HepG2 (cell line): ENCODE results near the gene HEXIM1. TPM values are rescaled to one million over a fixed set of nuclear protein-coding genes. Genes with fewer than 3 reads are reported as not detected.
A peak's percentile ranks its signal among the peaks of the same experiment; 100 is the strongest.

Experiments used
- BORCS8-MEF2B ChIP-seq: sonication (generic); formaldehyde crosslinking; IDR thresholded peaks from 2 replicates; pipeline ENCODE4 v1.8.0; 2022; ENCODE audit warnings: mild to moderate bottlenecking, missing genetic modification reagents
- CCAR2 ChIP-seq: fragments of 200-400 bp; formaldehyde crosslinking; optimal IDR thresholded peaks from 2 replicates; pipeline ENCODE3; 2018; ENCODE audit warnings: low read depth, mild to moderate bottlenecking, low read length, moderate library complexity
- HDAC1 ChIP-seq: sonication (generic); formaldehyde crosslinking; IDR thresholded peaks from 2 replicates; pipeline ENCODE4 v1.5.1; 2020; ENCODE audit warnings: mild to moderate bottlenecking, missing genetic modification reagents
- KMT2A ChIP-seq: sonication (generic); formaldehyde crosslinking; IDR thresholded peaks from 2 replicates; pipeline ENCODE4 v1.4.0; 2020; ENCODE audit warnings: missing genetic modification reagents
- NR2F1 ChIP-seq, 2 experiments: fragments of 450-650 bp in 1 of 2; formaldehyde crosslinking in 1 of 2; IDR thresholded peaks; 2 replicates each; pipeline versions ENCODE4 v1.5.0 to v1.6.1; 2016 to 2020; ENCODE audit warnings: mild to moderate bottlenecking in 1 of 2, missing compliant biosample characterization in 1 of 2, missing genetic modification reagents in 1 of 2, moderate library complexity in 1 of 2
- NR2F6 ChIP-seq, 2 experiments: IDR thresholded peaks; 2 replicates each; pipeline ENCODE4 v1.6.1; 2016; ENCODE audit warnings: antibody characterized with exemption in 1 of 2, mild to moderate bottlenecking in 1 of 2
- PHF21A ChIP-seq: sonication (generic); formaldehyde crosslinking; IDR thresholded peaks from 2 replicates; pipeline ENCODE4 v1.5.0; 2020; ENCODE audit warnings: mild to moderate bottlenecking, missing genetic modification reagents
- RFX5 ChIP-seq: IDR thresholded peaks from 2 replicates; pipeline ENCODE4 v1.6.1; 2011; ENCODE audit warnings: low read depth, low read length, improper control_type of control experiment
- RXRA ChIP-seq: sonication (generic); formaldehyde crosslinking; IDR thresholded peaks from 2 replicates; pipeline ENCODE4 v1.5.1; 2020; ENCODE audit warnings: missing genetic modification reagents
- SKI ChIP-seq: fragments of 450-650 bp; IDR thresholded peaks from one replicate; pipeline ENCODE4 v1.6.1; 2018; ENCODE audit warnings: mild to moderate bottlenecking; ENCODE audit not compliant: partially characterized antibody
- SMAD3 ChIP-seq: sonication (generic); formaldehyde crosslinking; IDR thresholded peaks from 2 replicates; pipeline ENCODE4 v1.4.0; 2020; ENCODE audit warnings: missing genetic modification reagents
- SOX6 ChIP-seq, 2 experiments: fragments of 450-650 bp in 1 of 2; sonication (generic) in 1 of 2; formaldehyde crosslinking in 1 of 2; IDR thresholded peaks; 2 replicates each; pipeline versions ENCODE4 v1.4.0 to v1.6.1; 2017 to 2020; ENCODE audit warnings: antibody characterized with exemption in 1 of 2, mild to moderate bottlenecking in 1 of 2, missing genetic modification reagents in 1 of 2
- SRF ChIP-seq: IDR thresholded peaks from 2 replicates; pipeline ENCODE4 v1.6.1; 2011; ENCODE audit warnings: mild to moderate bottlenecking, low read depth, low read length, moderate library complexity
- YY1 ChIP-seq: IDR thresholded peaks from 2 replicates; pipeline ENCODE4 v1.6.1; 2011; ENCODE audit warnings: low read length, low read depth, moderate library complexity, mild to moderate bottlenecking; ENCODE audit not compliant: insufficient read depth, insufficient replicate concordance
- ZFP36 ChIP-seq: fragments of 150-350 bp; IDR thresholded peaks from 2 replicates; pipeline ENCODE4 v1.6.1; 2018; ENCODE audit warnings: borderline replicate concordance, low read length, low read depth; ENCODE audit not compliant: partially characterized antibody
- ZNF260 ChIP-seq: sonication (generic); formaldehyde crosslinking; IDR thresholded peaks from 2 replicates; pipeline ENCODE4 v1.4.0; 2020; ENCODE audit warnings: missing genetic modification reagents, low read depth, mild to moderate bottlenecking, borderline replicate concordance
- ZNF33B ChIP-seq: sonication (generic); formaldehyde crosslinking; IDR thresholded peaks from 2 replicates; pipeline ENCODE4 v1.5.1; 2020; ENCODE audit warnings: mild to moderate bottlenecking, missing genetic modification reagents
- ZNF546 ChIP-seq: sonication (generic); formaldehyde crosslinking; conservative IDR thresholded peaks from 2 replicates; pipeline ENCODE4 v1.8.1; 2023; ENCODE audit warnings: mild to moderate bottlenecking, missing genetic modification reagents
- ZNF547 ChIP-seq: sonication (generic); formaldehyde crosslinking; IDR thresholded peaks from 2 replicates; pipeline ENCODE4 v1.5.1; 2020; ENCODE audit warnings: mild to moderate bottlenecking, missing genetic modification reagents
- ZNF549 ChIP-seq: sonication (generic); formaldehyde crosslinking; IDR thresholded peaks from 2 replicates; pipeline ENCODE4 v1.5.0; 2020; ENCODE audit warnings: missing genetic modification reagents
- ZNF550 ChIP-seq: sonication (generic); formaldehyde crosslinking; IDR thresholded peaks from 2 replicates; pipeline ENCODE4 v1.4.0; 2020; ENCODE audit warnings: mild to moderate bottlenecking, missing genetic modification reagents, borderline replicate concordance
- ZNF782 ChIP-seq: sonication (generic); formaldehyde crosslinking; IDR thresholded peaks from 2 replicates; pipeline ENCODE4 v1.4.0; 2020; ENCODE audit warnings: missing genetic modification reagents, mild to moderate bottlenecking, borderline replicate concordance
- ZSCAN12 ChIP-seq: sonication (generic); formaldehyde crosslinking; IDR thresholded peaks from 2 replicates; pipeline ENCODE4 v1.9.0; 2021; ENCODE audit warnings: mild to moderate bottlenecking, missing genetic modification reagents
- polyA plus RNA-seq, 8 experiments: library from polyadenylated mRNA; depleted of rRNA in 3 of 8; stranded (reverse) in 7 of 8; unstranded in 1 of 8; fragments of >200 nt; fragmentation: Illumina TruSeq in 4 of 8; extraction: Trizol in 4 of 8; gene quantifications; 2 replicates each; pipeline versions ENCODE4 v1.2.1 to v1.2.3, GENCODE V29; 2011 to 2016; ENCODE audit warnings: low read depth in 4 of 8, missing spikeins in 1 of 8, mixed read lengths in 1 of 8; ENCODE audit not compliant: insufficient read depth in 1 of 8
- total RNA-seq, 5 experiments: library from RNA; depleted of rRNA; stranded (reverse); fragments of >200 nt; fragmentation: Illumina TruSeq; extraction: Trizol; gene quantifications; 2 replicates each; pipeline ENCODE4 v1.2.3, GENCODE V29; 2016; ENCODE audit warnings: low read depth in 1 of 5
- TF ChIP-seq, protein P1 (sequence below): sonication (generic); formaldehyde crosslinking; IDR thresholded peaks from 2 replicates; pipeline ENCODE4 v1.5.1; 2020; ENCODE audit warnings: mild to moderate bottlenecking, missing genetic modification reagents, moderate library complexity
- TF ChIP-seq, protein P2 (sequence below): sonication (generic); formaldehyde crosslinking; conservative IDR thresholded peaks from 2 replicates; pipeline ENCODE4 v1.4.0; 2020; ENCODE audit warnings: mild to moderate bottlenecking, missing genetic modification reagents, moderate library complexity

The HEXIM1 gene
- total and polyA plus RNA-seq, 2 of the 13 experiments (the other 11 are each of a cell fraction or from before 2014, with no cell fraction given) = 10.5 to 16.6 TPM

DNA sequence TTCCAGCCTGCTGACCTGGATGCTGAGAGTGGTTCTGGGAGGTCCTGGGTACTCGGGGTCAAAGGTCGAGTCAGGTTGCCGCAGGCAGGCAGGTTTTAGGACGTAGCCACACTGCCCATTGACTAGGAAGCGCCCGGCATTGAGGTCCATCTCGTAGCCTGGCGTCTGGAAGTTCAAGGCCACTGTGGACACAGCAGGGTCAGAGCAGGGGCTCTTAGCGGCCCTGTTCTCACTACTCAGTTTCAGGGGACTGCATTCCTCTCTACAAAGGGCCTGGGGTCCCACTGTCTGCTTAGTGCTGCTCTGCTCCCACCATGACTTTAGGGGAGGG, 34.9 kb upstream of the HEXIM1 start (continued):
- no peak for TF ChIP-seq YY1
- TF ChIP-seq CCAR2 = no peak
- peak; percentile 81 for TF ChIP-seq SKI
- peak; percentile 93 for TF ChIP-seq RXRA (CRISPR knock-in tag)
- TF ChIP-seq SOX6 (IDR thresholded peaks at IDR 0.05) = no peak
- TF ChIP-seq SOX6 (CRISPR knock-in tag; IDR thresholded peaks at IDR 0.05) = 0 out of 2 replicates have a peak, but pooled peaks have one; percentile 15
- TF ChIP-seq ZNF549 (CRISPR knock-in tag) = no peak
- TF ChIP-seq, protein P1, sequence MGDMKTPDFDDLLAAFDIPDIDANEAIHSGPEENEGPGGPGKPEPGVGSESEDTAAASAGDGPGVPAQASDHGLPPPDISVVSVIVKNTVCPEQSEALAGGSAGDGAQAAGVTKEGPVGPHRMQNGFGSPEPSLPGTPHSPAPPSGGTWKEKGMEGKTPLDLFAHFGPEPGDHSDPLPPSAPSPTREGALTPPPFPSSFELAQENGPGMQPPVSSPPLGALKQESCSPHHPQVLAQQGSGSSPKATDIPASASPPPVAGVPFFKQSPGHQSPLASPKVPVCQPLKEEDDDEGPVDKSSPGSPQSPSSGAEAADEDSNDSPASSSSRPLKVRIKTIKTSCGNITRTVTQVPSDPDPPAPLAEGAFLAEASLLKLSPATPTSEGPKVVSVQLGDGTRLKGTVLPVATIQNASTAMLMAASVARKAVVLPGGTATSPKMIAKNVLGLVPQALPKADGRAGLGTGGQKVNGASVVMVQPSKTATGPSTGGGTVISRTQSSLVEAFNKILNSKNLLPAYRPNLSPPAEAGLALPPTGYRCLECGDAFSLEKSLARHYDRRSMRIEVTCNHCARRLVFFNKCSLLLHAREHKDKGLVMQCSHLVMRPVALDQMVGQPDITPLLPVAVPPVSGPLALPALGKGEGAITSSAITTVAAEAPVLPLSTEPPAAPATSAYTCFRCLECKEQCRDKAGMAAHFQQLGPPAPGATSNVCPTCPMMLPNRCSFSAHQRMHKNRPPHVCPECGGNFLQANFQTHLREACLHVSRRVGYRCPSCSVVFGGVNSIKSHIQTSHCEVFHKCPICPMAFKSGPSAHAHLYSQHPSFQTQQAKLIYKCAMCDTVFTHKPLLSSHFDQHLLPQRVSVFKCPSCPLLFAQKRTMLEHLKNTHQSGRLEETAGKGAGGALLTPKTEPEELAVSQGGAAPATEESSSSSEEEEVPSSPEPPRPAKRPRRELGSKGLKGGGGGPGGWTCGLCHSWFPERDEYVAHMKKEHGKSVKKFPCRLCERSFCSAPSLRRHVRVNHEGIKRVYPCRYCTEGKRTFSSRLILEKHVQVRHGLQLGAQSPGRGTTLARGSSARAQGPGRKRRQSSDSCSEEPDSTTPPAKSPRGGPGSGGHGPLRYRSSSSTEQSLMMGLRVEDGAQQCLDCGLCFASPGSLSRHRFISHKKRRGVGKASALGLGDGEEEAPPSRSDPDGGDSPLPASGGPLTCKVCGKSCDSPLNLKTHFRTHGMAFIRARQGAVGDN (CRISPR knock-in tag) = peak; percentile 83
- 0 out of 2 replicates have a peak, but pooled peaks have one; percentile 25 for TF ChIP-seq SMAD3
- TF ChIP-seq ZNF546 (CRISPR knock-in tag) = no peak
- no peak for TF ChIP-seq PHF21A (CRISPR knock-in tag)
- TF ChIP-seq, protein P2, sequence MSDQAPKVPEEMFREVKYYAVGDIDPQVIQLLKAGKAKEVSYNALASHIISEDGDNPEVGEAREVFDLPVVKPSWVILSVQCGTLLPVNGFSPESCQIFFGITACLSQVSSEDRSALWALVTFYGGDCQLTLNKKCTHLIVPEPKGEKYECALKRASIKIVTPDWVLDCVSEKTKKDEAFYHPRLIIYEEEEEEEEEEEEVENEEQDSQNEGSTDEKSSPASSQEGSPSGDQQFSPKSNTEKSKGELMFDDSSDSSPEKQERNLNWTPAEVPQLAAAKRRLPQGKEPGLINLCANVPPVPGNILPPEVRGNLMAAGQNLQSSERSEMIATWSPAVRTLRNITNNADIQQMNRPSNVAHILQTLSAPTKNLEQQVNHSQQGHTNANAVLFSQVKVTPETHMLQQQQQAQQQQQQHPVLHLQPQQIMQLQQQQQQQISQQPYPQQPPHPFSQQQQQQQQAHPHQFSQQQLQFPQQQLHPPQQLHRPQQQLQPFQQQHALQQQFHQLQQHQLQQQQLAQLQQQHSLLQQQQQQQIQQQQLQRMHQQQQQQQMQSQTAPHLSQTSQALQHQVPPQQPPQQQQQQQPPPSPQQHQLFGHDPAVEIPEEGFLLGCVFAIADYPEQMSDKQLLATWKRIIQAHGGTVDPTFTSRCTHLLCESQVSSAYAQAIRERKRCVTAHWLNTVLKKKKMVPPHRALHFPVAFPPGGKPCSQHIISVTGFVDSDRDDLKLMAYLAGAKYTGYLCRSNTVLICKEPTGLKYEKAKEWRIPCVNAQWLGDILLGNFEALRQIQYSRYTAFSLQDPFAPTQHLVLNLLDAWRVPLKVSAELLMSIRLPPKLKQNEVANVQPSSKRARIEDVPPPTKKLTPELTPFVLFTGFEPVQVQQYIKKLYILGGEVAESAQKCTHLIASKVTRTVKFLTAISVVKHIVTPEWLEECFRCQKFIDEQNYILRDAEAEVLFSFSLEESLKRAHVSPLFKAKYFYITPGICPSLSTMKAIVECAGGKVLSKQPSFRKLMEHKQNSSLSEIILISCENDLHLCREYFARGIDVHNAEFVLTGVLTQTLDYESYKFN (CRISPR knock-in tag) = peak; percentile 53
- no peak for TF ChIP-seq RFX5
- TF ChIP-seq ZNF547 = peak; percentile 44; the same call in 1 of the 2 replicates
- TF ChIP-seq SRF = no peak
- TF ChIP-seq ZSCAN12 (CRISPR knock-in tag) = no peak
- TF ChIP-seq ZNF782 (CRISPR knock-in tag) = peak; percentile 37; the same call in 1 of the 2 replicates
- peak; percentile 47 to 48; a peak in 3 of 4 replicates for TF ChIP-seq NR2F1 (CRISPR knock-in tag; IDR thresholded peaks at IDR 0.05)
- no peak for TF ChIP-seq ZNF33B (CRISPR knock-in tag)
- TF ChIP-seq BORCS8-MEF2B (CRISPR knock-in tag) = peak; percentile 27; the same call in 1 of the 2 replicates
- no peak for TF ChIP-seq KMT2A (CRISPR knock-in tag)
- TF ChIP-seq ZNF550 (CRISPR knock-in tag) = no peak
- TF ChIP-seq HDAC1 (CRISPR knock-in tag) = peak; percentile 46; the same call in 1 of the 2 replicates
- peak; percentile 85 for TF ChIP-seq NR2F6 (IDR thresholded peaks at IDR 0.05)
- TF ChIP-seq NR2F6 (CRISPR knock-in tag; IDR thresholded peaks at IDR 0.05) = peak; percentile 87
- no peak for TF ChIP-seq ZNF260 (CRISPR knock-in tag)
- TF ChIP-seq ZFP36 = no peak
